Thyroid gland (tissue), 4 donors: Measurements from ENCODE around the gene CHMP4A.

ENCODE experiments used
- CTCF ChIP-seq, 6 experiments: fragments of 200-600 bp in 3 of 6; fragments of 450-650 bp in 3 of 6; sonication (generic) in 3 of 6; IDR thresholded peaks; one replicate each; pipeline ENCODE4 v1.5.1; 2016 to 2019; ENCODE audit warnings: antibody characterized with exemption in 6 of 6, mild to moderate bottlenecking in 2 of 6, inconsistent platforms in 1 of 6, moderate library complexity in 1 of 6
- POLR2A ChIP-seq, 2 donors: fragments of 450-650 bp; IDR thresholded peaks; one replicate each; pipeline ENCODE4 v1.6.1; 2017; ENCODE audit warnings: antibody characterized with exemption in 2 of 2, mild to moderate bottlenecking in 2 of 2, moderate library complexity in 1 of 2

GRCh38 chr14:24194873-24195185, 18.5 kb downstream of the CHMP4A start:
- no peak for TF ChIP-seq CTCF (IDR thresholded peaks at IDR 0.05)
- no peak for TF ChIP-seq POLR2A (IDR thresholded peaks at IDR 0.05)
